Heart left ventricle (tissue), 13 donors: ENCODE results near the gene SEZ6L.

Experiments
- POLR2A ChIP-seq, 2 donors: fragments of 450-650 bp; IDR thresholded peaks; one replicate each; pipeline ENCODE4 v1.6.1; 2017; ENCODE audit warnings: antibody characterized with exemption in 2 of 2, mild to moderate bottlenecking in 2 of 2, moderate library complexity in 2 of 2
- TF ChIP-seq, protein P1 (sequence below), 12 donors: fragments of 200-600 bp; sonication (generic) in 4 of 12; IDR thresholded peaks; one replicate each; pipeline versions ENCODE4 v1.5.0 to v1.8.0; 2018 to 2022; ENCODE audit warnings: antibody characterized with exemption in 12 of 12, mild to moderate bottlenecking in 5 of 12
- donor health status: ischemic (EF 13 %, LVEDD 7.1; RV severe dilation, severe dysfunction).
- donor health status: DM: no; HTN: yes; CAD: no.
- donor health status: DM: no; HTN: no; CAD: no.
- donor health status: ischemic (EF 25% LVEDD 6.9; RV normal size, moderate dysfunction).
- donor health status: ischemic (EF 25% LVEDD 5.7; RV mildly dilated, moderate dysfunction).
- donor health status: ischemic (EF 35%, LVEDD 5.7; RV mildly dilated, moderate dysfunction).
- donor health status: nonischemic (EF 11% LVEDD 7.7; RV severe dilation, severe dysfunction).
- donor health status: DM: yes; HTN: yes; CAD: no.
- donor health status: PGD.
- donor health status: ischemic (EF 29% LVEDD 5.4; RV normal size, mild dysfunction).
- donor health status: nonischemic (EF 23%, LVEDD 6.1; RV moderate dilation, normal function).

DNA sequence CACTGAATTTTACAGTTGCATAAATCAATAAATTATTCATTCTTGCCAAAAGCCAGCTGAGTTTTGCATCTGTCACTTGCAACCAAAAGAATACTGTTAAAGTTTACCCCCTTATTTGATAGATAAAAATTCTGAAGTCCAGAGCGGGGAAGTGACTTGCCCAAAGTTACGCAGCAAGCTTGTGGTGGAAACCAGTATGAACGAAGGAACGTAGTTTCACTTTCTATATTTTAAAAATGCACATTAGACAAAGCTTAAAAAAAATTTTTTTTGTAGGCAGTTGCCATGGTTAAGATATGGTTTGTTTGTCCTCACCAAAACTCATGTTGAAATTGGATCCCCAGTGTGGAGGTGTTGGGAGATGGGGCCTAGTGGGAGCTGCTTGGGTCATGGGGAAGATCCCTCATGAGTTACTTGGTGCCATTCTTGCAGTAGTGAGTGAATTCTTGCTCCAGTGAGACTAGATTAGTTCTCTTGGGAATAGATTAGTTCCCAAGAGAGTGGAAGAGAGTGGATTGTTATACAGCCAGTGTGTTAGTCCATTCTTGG lies 46.3 kb upstream of the SEZ6L start:
- TF ChIP-seq, protein P1, sequence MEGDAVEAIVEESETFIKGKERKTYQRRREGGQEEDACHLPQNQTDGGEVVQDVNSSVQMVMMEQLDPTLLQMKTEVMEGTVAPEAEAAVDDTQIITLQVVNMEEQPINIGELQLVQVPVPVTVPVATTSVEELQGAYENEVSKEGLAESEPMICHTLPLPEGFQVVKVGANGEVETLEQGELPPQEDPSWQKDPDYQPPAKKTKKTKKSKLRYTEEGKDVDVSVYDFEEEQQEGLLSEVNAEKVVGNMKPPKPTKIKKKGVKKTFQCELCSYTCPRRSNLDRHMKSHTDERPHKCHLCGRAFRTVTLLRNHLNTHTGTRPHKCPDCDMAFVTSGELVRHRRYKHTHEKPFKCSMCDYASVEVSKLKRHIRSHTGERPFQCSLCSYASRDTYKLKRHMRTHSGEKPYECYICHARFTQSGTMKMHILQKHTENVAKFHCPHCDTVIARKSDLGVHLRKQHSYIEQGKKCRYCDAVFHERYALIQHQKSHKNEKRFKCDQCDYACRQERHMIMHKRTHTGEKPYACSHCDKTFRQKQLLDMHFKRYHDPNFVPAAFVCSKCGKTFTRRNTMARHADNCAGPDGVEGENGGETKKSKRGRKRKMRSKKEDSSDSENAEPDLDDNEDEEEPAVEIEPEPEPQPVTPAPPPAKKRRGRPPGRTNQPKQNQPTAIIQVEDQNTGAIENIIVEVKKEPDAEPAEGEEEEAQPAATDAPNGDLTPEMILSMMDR (IDR thresholded peaks at IDR 0.05), result no peak
- no peak for TF ChIP-seq POLR2A (IDR thresholded peaks at IDR 0.05)
